ENCODE results near the gene KIF16B.

KIF16B gene

DNA sequence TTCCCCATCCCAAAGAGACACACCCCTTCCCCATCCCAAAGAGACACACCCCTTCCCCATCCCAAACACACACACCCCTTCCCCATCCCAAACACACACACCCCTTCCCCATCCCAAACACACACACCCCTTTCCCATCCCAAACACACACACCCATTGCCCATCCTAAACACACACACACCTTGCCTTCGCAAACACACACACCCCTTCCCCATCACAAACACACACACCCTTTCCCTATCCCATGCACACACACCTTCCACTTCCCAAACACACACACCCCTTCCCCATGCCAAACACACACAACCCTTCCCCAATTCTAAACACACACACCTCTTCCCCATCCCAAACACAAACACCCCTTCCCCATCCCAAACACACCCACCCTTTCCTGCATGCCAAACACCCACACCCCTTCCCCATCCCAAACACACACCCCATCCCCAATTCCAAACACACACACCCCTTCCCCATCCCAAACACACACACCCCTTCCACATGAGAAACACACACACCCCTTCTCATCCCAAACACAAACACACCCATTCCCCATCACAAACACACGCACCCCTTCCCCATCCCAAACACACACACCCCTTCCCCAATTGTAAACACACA, 315.3 kb downstream of the KIF16B start:
- FAIRE-seq, result no peak
- TF ChIP-seq, protein P1, sequence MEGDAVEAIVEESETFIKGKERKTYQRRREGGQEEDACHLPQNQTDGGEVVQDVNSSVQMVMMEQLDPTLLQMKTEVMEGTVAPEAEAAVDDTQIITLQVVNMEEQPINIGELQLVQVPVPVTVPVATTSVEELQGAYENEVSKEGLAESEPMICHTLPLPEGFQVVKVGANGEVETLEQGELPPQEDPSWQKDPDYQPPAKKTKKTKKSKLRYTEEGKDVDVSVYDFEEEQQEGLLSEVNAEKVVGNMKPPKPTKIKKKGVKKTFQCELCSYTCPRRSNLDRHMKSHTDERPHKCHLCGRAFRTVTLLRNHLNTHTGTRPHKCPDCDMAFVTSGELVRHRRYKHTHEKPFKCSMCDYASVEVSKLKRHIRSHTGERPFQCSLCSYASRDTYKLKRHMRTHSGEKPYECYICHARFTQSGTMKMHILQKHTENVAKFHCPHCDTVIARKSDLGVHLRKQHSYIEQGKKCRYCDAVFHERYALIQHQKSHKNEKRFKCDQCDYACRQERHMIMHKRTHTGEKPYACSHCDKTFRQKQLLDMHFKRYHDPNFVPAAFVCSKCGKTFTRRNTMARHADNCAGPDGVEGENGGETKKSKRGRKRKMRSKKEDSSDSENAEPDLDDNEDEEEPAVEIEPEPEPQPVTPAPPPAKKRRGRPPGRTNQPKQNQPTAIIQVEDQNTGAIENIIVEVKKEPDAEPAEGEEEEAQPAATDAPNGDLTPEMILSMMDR (IDR thresholded peaks at IDR 0.05; ENCODE audit: insufficient read depth, missing control alignments), result no peak
- no peak for DNase-seq (ENCODE audit: insufficient read length, low spot score)

DNA sequence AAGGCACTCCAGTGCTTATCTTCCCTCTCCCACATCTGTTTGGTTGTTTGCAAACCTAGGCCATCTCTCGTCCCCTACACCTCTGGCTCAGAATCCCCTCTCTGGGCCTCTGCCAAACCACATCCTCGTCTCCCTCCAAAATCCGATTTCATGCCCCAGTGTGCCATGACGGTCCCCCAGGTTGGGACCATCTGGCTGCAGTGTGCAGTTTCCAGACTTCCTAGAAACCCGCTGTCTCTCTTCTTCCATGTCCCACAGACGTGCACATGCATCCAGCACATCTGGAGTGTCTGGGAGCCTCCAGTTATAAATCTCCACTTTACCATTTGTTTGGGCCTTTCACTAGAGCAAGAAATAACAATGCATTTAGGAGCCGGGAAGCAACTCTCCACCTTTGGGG, 316.2 kb downstream of the KIF16B start:
- TF ChIP-seq, protein P1 (IDR thresholded peaks at IDR 0.05; ENCODE audit: insufficient read depth, missing control alignments), result no peak
- no peak for FAIRE-seq
- no peak for DNase-seq (ENCODE audit: insufficient read length, low spot score)

DNA sequence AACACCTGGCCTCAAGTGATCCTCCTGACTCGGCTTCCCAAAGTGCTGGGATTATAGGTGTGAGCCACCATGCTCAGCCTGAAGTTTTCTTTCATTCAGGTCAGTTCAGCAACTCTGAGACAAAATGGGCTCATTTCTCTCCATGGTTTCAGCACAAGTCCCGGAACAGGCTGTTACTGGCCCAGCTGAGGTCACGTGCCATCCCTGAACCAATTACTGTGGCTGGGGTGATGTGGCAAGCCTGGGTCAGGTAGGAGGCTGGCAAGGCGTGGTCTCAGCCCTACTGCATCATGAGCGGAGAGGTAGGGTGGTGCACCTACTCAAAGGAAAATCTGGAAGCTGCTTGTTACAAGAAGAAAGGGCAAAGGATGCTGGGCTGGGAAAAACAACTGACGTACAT, 326.4 kb downstream of the KIF16B start:
- FAIRE-seq, result no peak
- DNase-seq (ENCODE audit: insufficient read length, low spot score), result no peak
- TF ChIP-seq, protein P1 (IDR thresholded peaks at IDR 0.05; ENCODE audit: insufficient read depth, missing control alignments), result no peak

DNA sequence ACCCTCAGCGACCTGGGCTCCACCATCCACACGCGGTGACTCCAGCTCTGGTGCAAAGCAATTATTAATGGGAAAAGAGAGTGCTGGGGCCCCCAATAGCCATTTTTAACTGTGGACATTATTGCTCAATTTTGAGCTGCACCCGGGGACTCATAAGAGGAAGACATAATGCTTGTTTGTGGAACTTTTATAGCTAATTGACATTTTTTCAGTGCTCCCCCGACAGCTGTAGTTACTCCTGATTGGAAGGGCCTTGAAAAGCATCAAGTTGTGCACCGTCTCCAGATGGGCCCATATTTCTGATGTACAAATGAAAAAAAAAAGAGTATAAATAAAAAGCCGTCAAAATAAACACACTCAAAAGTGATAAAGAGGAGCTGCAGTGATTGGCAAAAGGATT, 327.0 kb downstream of the KIF16B start:
- no peak for DNase-seq (ENCODE audit: insufficient read length, low spot score)
- TF ChIP-seq, protein P1 (IDR thresholded peaks at IDR 0.05; ENCODE audit: insufficient read depth, missing control alignments), result no peak
- no peak for FAIRE-seq

DNA sequence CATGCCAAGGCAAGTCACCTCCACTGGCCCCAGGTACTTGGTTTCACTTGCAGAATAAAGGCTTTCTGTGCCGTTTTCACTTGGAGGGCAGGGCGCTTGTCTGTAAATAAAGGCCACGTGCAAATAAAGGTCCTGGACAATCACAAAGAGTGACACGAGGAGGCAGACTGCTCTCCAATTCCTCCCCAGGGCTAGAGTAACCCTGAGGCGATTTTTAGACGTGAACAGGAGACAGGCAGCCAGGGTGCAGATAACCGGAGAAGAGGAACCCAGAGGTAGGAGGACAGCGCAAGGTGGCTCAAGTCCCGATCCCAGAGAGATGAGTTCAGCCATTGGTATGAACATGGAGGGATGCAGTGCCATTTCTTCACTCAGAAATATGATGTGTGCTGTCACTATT, 327.4 kb downstream of the KIF16B start:
- FAIRE-seq (no peak), DNase-seq (ENCODE audit: insufficient read length, low spot score) (no peak)
- TF ChIP-seq, protein P1 (IDR thresholded peaks at IDR 0.05; ENCODE audit: insufficient read depth, missing control alignments), result no peak

DNA sequence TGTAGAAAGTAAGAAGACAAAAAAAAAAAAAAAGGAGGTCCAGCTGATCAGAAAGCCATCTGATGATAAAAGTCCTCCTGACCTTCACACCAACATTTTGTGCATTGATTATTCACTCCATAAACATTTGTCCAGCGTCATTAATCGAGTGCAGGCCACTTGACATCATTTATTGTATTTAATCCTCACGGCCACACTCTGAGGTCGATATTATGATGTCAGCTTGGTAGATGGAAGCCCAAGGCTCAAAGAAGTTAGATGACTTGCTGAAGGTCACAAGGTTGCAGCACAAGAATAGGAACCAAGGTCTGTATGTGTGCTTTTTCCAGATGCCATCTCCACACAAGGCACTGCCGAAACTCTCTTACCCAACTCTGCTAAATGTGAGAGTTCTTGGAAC, 328.4 kb downstream of the KIF16B start:
- no peak for FAIRE-seq
- no peak for DNase-seq (ENCODE audit: insufficient read length, low spot score)
- TF ChIP-seq, protein P1 (IDR thresholded peaks at IDR 0.05; ENCODE audit: insufficient read depth, missing control alignments), result no peak

DNA sequence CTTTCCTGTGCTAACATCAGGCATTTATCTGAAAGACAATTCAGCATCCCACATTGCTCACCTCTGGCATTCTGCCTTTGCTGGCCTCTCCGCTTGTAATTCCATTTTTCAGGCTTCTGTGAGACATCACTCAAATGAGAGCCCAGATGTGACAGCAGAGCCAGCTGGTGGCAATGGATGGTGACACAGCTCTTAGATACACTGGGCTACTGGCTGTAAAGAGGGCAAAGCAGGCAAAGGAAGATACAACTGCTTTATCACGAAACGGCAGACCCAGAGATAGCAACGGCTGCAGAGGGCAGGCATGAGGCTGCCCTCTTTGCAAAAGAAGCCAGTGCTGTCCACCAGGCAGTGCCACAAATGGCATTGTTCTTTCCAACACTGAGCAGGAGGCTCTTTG, 329.8 kb downstream of the KIF16B start:
- TF ChIP-seq, protein P1 (IDR thresholded peaks at IDR 0.05; ENCODE audit: insufficient read depth, missing control alignments), result no peak
- no peak for FAIRE-seq
- no peak for DNase-seq (ENCODE audit: insufficient read length, low spot score)
